IMR-90 (cell line): ENCODE results near the gene RSRC1. TPM values are rescaled to one million over a fixed set of nuclear protein-coding genes. Genes with fewer than 3 reads are reported as not detected.

Experiments used
- ATAC-seq: fragments of 200-7000 bp; cut with Tn5 transposase; 2 replicates; pipeline ENCODE4 v1.9.1; 2020; ENCODE audit warnings: low read depth, mild to moderate bottlenecking, moderate library complexity
- BruUV-seq: library from RNA; stranded (reverse); fragments of 400-500 nt; replicated peaks from 2 replicates; lab custom pipeline; 2021; lab: Mats Ljungman, UMichigan
- CTCF ChIA-PET: fragments of 300-600 bp; formaldehyde crosslinking; extraction: SDS; loops from one replicate; lab custom pipeline; 2021; ENCODE audit warnings: antibody characterized with exemption; lab: Yijun Ruan, JAX
- POLR2A ChIA-PET: fragments of 300-600 bp; sonication (Branson Sonifier 250); formaldehyde crosslinking; loops from one replicate; lab custom pipeline; 2022; ENCODE audit warnings: antibody characterized with exemption; ENCODE audit not compliant: unreplicated experiment; lab: Charles Lee
- DNase-seq: peaks from one replicate; pipeline ENCODE4 v3.0.0; 2013
- H2AFZ ChIP-seq: replicated peaks from 2 replicates; pipeline ENCODE3; 2013; ENCODE audit warnings: low read length, mild to moderate bottlenecking; ENCODE audit not compliant: poor library complexity
- H2AK5ac ChIP-seq: 2 replicates; pipeline ENCODE4 v1.6.1; 2013; ENCODE audit warnings: low read depth, low read length, inconsistent platforms
- H2AK9ac ChIP-seq: replicated peaks from 2 replicates; pipeline ENCODE3; 2013; ENCODE audit warnings: mild to moderate bottlenecking, low read depth, low read length, moderate library complexity; ENCODE audit not compliant: poor library complexity
- H2BK120ac ChIP-seq: 2 replicates; pipeline ENCODE4 v1.6.1; 2013; ENCODE audit warnings: low read depth, low read length, inconsistent platforms
- H2BK15ac ChIP-seq: 3 replicates; pipeline ENCODE4 v1.6.1; 2013; ENCODE audit warnings: low read depth, low read length, inconsistent platforms
- H2BK20ac ChIP-seq: 2 replicates; pipeline ENCODE4 v1.6.1; 2013; ENCODE audit warnings: low read depth, mild to moderate bottlenecking, inconsistent platforms, low read length, moderate library complexity
- H2BK5ac ChIP-seq: 2 replicates; pipeline ENCODE4 v1.6.1; 2013; ENCODE audit warnings: mild to moderate bottlenecking, low read depth, low read length, inconsistent platforms; ENCODE audit not compliant: poor library complexity, severe bottlenecking
- H3K14ac ChIP-seq: replicated peaks from 2 replicates; pipeline ENCODE4 v1.6.1; 2013; ENCODE audit warnings: low read depth, low read length, inconsistent platforms
- H3K18ac ChIP-seq: 2 replicates; pipeline ENCODE4 v1.6.1; 2013; ENCODE audit warnings: low read depth, low read length, control low read depth
- H3K23ac ChIP-seq: 2 replicates; pipeline ENCODE4 v1.6.1; 2013; ENCODE audit warnings: low read depth, low read length, inconsistent platforms
- H3K27ac ChIP-seq: 2 replicates; pipeline ENCODE4 v1.5.1; 2013; ENCODE audit warnings: mild to moderate bottlenecking, control low read depth, low read length; ENCODE audit not compliant: insufficient read depth
- H3K27me3 ChIP-seq: 2 replicates; pipeline ENCODE4 v1.6.1; 2013; ENCODE audit warnings: low read length; ENCODE audit not compliant: control insufficient read depth, insufficient read depth
- H3K36me3 ChIP-seq: 2 replicates; pipeline ENCODE4 v1.6.1; 2013; ENCODE audit warnings: low read length, mixed read lengths; ENCODE audit not compliant: control insufficient read depth, insufficient read depth
- H3K4ac ChIP-seq: 2 replicates; pipeline ENCODE4 v1.6.1; 2013; ENCODE audit warnings: low read depth, low read length, inconsistent platforms
- H3K4me1 ChIP-seq: 2 replicates; pipeline ENCODE4 v1.6.1; 2013; ENCODE audit warnings: low read length, mixed read lengths; ENCODE audit not compliant: control insufficient read depth, insufficient read depth
- H3K4me2 ChIP-seq: 2 replicates; pipeline ENCODE4 v1.6.1; 2013; ENCODE audit warnings: low read depth, mild to moderate bottlenecking, control low read depth, low read length, moderate library complexity
- H3K4me3 ChIP-seq: 2 replicates; pipeline ENCODE4 v1.5.1; 2013; ENCODE audit warnings: low read depth, mild to moderate bottlenecking, control low read depth, low read length, moderate library complexity; ENCODE audit not compliant: insufficient read depth
- H3K56ac ChIP-seq: 2 replicates; pipeline ENCODE4 v1.6.1; 2013; ENCODE audit warnings: low read length, inconsistent platforms; ENCODE audit not compliant: insufficient read depth; ENCODE audit errors: extremely low read depth
- H3K79me1 ChIP-seq, 2 experiments: 2 replicates each; pipeline ENCODE4 v1.6.1; 2013; ENCODE audit warnings: low read length in 2 of 2, inconsistent platforms in 1 of 2, low read depth in 1 of 2
- H3K9ac ChIP-seq: 2 replicates; pipeline ENCODE4 v1.6.1; 2013; ENCODE audit warnings: low read depth, low read length, control low read depth
- H3K9me1 ChIP-seq: 2 replicates; pipeline ENCODE4 v1.6.1; 2013; ENCODE audit warnings: low read length, inconsistent platforms; ENCODE audit not compliant: insufficient read depth
- H3K9me3 ChIP-seq: 2 replicates; pipeline ENCODE4 v1.6.1; 2013; ENCODE audit warnings: low read length; ENCODE audit not compliant: control insufficient read depth, insufficient read depth
- H4K20me1 ChIP-seq: 2 replicates; pipeline ENCODE4 v1.6.1; 2013; ENCODE audit warnings: low read length, inconsistent platforms; ENCODE audit not compliant: insufficient read depth
- H4K5ac ChIP-seq: 2 replicates; pipeline ENCODE4 v1.6.1; 2013; ENCODE audit warnings: mild to moderate bottlenecking, low read depth, low read length, control low read depth
- H4K8ac ChIP-seq, 2 experiments: 2 replicates each; pipeline ENCODE4 v1.6.1; 2013; ENCODE audit warnings: low read depth in 2 of 2, low read length in 2 of 2, control low read depth in 1 of 2, inconsistent platforms in 1 of 2
- H4K91ac ChIP-seq: 2 replicates; pipeline ENCODE4 v1.6.1; 2013; ENCODE audit warnings: low read depth, low read length, inconsistent platforms; ENCODE audit not compliant: insufficient read depth
- CHD1 ChIP-seq: IDR thresholded peaks from 2 replicates; pipeline ENCODE4 v1.6.1; 2012; ENCODE audit warnings: low read depth, low read length, improper control_type of control experiment
- MAFK ChIP-seq: IDR thresholded peaks from 2 replicates; pipeline ENCODE4 v1.6.1; 2012; ENCODE audit warnings: low read depth, low read length, improper control_type of control experiment
- MAZ ChIP-seq: IDR thresholded peaks from 2 replicates; pipeline ENCODE4 v1.6.1; 2012; ENCODE audit warnings: low read depth, mild to moderate bottlenecking, low read length, improper control_type of control experiment, moderate library complexity, borderline replicate concordance
- MXI1 ChIP-seq: IDR thresholded peaks from 2 replicates; pipeline ENCODE4 v1.6.1; 2012; ENCODE audit warnings: low read depth, mild to moderate bottlenecking, low read length, moderate library complexity, borderline replicate concordance
- NFE2L2 ChIP-seq: fragments of 150-350 bp; IDR thresholded peaks from 2 replicates; pipeline ENCODE4 v1.6.1; 2016; ENCODE audit warnings: low read depth, mild to moderate bottlenecking, low read length
- RAD21 ChIP-seq: IDR thresholded peaks from 2 replicates; pipeline ENCODE4 v1.6.1; 2012; ENCODE audit warnings: low read length, improper control_type of control experiment
- RCOR1 ChIP-seq: IDR thresholded peaks from 2 replicates; pipeline ENCODE4 v1.6.1; 2012; ENCODE audit warnings: mild to moderate bottlenecking, low read length, improper control_type of control experiment; ENCODE audit not compliant: insufficient replicate concordance
- RFX5 ChIP-seq: IDR thresholded peaks from 2 replicates; pipeline ENCODE4 v1.8.0; 2012; ENCODE audit warnings: low read depth, mild to moderate bottlenecking, low read length, moderate library complexity
- SMC3 ChIP-seq: fragments of 150-350 bp; IDR thresholded peaks from 2 replicates; pipeline ENCODE4 v1.6.1; 2016; ENCODE audit warnings: low read depth, mild to moderate bottlenecking, antibody characterized with exemption, low read length, moderate library complexity
- dilution Hi-C: fragments of 300-500 bp; cut with HindIII; formaldehyde crosslinking; loops from one replicate; pipeline ENCODE4 v1.14.3; 2018; ENCODE audit warnings: low sequenced_read_pairs; ENCODE audit not compliant: unreplicated experiment
- in situ Hi-C: fragments of 300-500 bp; cut with MboI; formaldehyde crosslinking; loops from 3 replicates; pipeline ENCODE4 v1.14.3; 2019; ENCODE audit warnings: low sequenced_read_pairs, inconsistent platforms, mixed read lengths
- intact Hi-C: fragments of 100-400 bp; cut with micrococcal nuclease; formaldehyde crosslinking; loops from 2 replicates; pipeline ENCODE4 v1.10.0; 2022
- polyA plus RNA-seq, 3 experiments: library from polyadenylated mRNA; depleted of rRNA; stranded (reverse); fragments of >200 nt; gene quantifications; 2 replicates each; pipeline ENCODE4 v1.2.3, GENCODE V29; 2012; ENCODE audit warnings: low replicate concordance in 1 of 3
- total RNA-seq: library from RNA; depleted of rRNA; stranded (reverse); fragments of >200 nt; gene quantifications from 2 replicates; pipeline ENCODE4 v1.2.3, GENCODE V29; 2012
- TF ChIP-seq, protein P1 (sequence below): fragments of 150-350 bp; IDR thresholded peaks from 2 replicates; pipeline ENCODE4 v1.6.1; 2017; ENCODE audit warnings: mild to moderate bottlenecking, antibody characterized with exemption, low read length, low read depth
- TF ChIP-seq, protein P2 (sequence below): fragments of 150-350 bp; IDR thresholded peaks from 2 replicates; pipeline ENCODE4 v1.6.1; 2016; ENCODE audit warnings: low read depth, mild to moderate bottlenecking, low read length, moderate library complexity, borderline replicate concordance

RSRC1 gene
- total and polyA plus RNA-seq, 2 of the 4 experiments (the other 2 are of a cell fraction) = 3.8 to 41.8 TPM

DNA sequence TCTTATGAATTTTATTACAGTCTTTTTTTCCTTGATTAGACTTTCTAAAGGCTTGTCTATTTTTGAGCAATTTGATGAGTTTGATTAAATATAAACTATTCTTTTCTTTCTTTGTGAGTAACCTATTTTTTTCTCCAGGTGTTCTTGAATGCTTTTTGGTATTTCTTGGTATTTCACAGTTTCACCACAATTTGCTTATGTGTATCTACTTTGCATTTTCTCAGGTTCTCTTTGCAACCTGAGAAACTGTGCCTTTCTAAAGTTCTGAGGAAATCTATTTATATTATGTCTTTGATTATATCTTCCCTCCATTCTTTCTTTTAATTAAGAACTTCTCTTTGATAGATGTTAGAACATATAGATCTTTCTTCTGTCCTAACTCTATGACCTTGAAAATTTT lies 344.0 kb downstream of the RSRC1 start:
- ATAC-seq (no peak), DNase-seq (no peak)
- Histone ChIP-seq H3K27ac (no peak overlapping the region), H2BK5ac (no peak overlapping the region), H3K4me1 (no peaks in the 10 kb centered on the region), H3K18ac (no peak overlapping the region), H3K14ac (no peak overlapping the region), H4K20me1 (no peaks in the 10 kb centered on the region), H2BK15ac (no peak overlapping the region), H2BK20ac (no peak overlapping the region), H3K9me3 (no peaks in the 10 kb centered on the region), H2AK9ac (no peak overlapping the region), H3K23ac (no peak overlapping the region), H3K9me1 (no peaks in the 10 kb centered on the region), H4K91ac (no peak overlapping the region), H4K8ac (no peak overlapping the region), H2AFZ (no peak overlapping the region), H3K4ac (no peak overlapping the region), H3K36me3 (no peaks in the 10 kb centered on the region), H3K27me3 (no peaks in the 10 kb centered on the region), H3K9ac (no peak overlapping the region), H3K4me3 (no peak overlapping the region), H3K79me1 (no peaks in the 10 kb centered on the region), H4K5ac (no peak overlapping the region), H3K56ac (no peak overlapping the region), H3K4me2 (no peak overlapping the region), H2AK5ac (no peak overlapping the region), H2BK120ac (no peak overlapping the region)
- TF ChIP-seq, protein P1, sequence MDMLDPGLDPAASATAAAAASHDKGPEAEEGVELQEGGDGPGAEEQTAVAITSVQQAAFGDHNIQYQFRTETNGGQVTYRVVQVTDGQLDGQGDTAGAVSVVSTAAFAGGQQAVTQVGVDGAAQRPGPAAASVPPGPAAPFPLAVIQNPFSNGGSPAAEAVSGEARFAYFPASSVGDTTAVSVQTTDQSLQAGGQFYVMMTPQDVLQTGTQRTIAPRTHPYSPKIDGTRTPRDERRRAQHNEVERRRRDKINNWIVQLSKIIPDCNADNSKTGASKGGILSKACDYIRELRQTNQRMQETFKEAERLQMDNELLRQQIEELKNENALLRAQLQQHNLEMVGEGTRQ = no peak
- TF ChIP-seq MAFK = no peak
- TF ChIP-seq RFX5 = no peak
- no peak for TF ChIP-seq NFE2L2
- TF ChIP-seq, protein P2, sequence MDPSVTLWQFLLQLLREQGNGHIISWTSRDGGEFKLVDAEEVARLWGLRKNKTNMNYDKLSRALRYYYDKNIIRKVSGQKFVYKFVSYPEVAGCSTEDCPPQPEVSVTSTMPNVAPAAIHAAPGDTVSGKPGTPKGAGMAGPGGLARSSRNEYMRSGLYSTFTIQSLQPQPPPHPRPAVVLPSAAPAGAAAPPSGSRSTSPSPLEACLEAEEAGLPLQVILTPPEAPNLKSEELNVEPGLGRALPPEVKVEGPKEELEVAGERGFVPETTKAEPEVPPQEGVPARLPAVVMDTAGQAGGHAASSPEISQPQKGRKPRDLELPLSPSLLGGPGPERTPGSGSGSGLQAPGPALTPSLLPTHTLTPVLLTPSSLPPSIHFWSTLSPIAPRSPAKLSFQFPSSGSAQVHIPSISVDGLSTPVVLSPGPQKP = no peak
- no peak for TF ChIP-seq RAD21
- no peak for TF ChIP-seq CHD1
- no peak for TF ChIP-seq MXI1
- TF ChIP-seq RCOR1 = no peak
- TF ChIP-seq SMC3 = no peak
- no peak for TF ChIP-seq MAZ
- no TSS peak for BruUV-seq
- POLR2A ChIA-PET = no interaction called here
- dilution Hi-C loops (no loop called here), in situ Hi-C loops (no loop called here), intact Hi-C loops (no loop called here)
- CTCF ChIA-PET = no interaction called here
